Naive thymus-derived CD8-positive, alpha-beta T cell (primary cell): ENCODE data around the gene FAM228A. TPM values are rescaled to one million over a fixed set of nuclear protein-coding genes. Genes with fewer than 3 reads are reported as not detected.
A peak's percentile ranks its signal among the peaks of the same experiment; 100 is the strongest.
"Not testable (repeated sequence)": the region's sequence is repeated elsewhere in the genome, so short reads cannot be mapped to it uniquely, and the experiment has no call there.

Source experiments
- ATAC-seq, 2 donors: fragments of 150-1000 bp; cut with Tn5 transposase in 1 of 2; sonication (Bioruptor Pico), chemical (Tn5 transposase) in 1 of 2; 1 replicate in 1 of 2; 2 replicates in 1 of 2; pipeline ENCODE4 v1.10.0; 2021; ENCODE audit warnings: mild to moderate bottlenecking in 2 of 2, moderate library complexity in 2 of 2
- POLR2A ChIA-PET: fragments of 350-600 bp; sonication (Branson Sonifier 250); formaldehyde crosslinking; loops from one replicate; lab custom pipeline; 2021; ENCODE audit warnings: antibody characterized with exemption; lab: Charles Lee
- DNase-seq, 10 donors: peaks; one replicate each; pipeline versions ENCODE4 v3.0.0 to v3.0.0-alpha.2; 2020 to 2022
- H3K27ac Mint-ChIP-seq, 10 donors: one replicate each; pipeline ENCODE4 v1.8.0; 2020 to 2022; ENCODE audit warnings: mild to moderate bottlenecking in 10 of 10, mixed read lengths in 10 of 10, moderate library complexity in 4 of 10, inconsistent platforms in 1 of 10
- H3K27me3 Mint-ChIP-seq, 5 donors: one replicate each; pipeline ENCODE4 v1.8.0; 2021 to 2022; ENCODE audit warnings: mixed read lengths in 5 of 5
- H3K36me3 Mint-ChIP-seq, 3 donors: one replicate each; pipeline ENCODE4 v1.8.0; 2020 to 2022; ENCODE audit warnings: mixed read lengths in 3 of 3, mild to moderate bottlenecking in 2 of 3, inconsistent platforms in 1 of 3
- H3K4me1 Mint-ChIP-seq, 4 donors: one replicate each; pipeline ENCODE4 v1.8.0; 2021 to 2022; ENCODE audit warnings: mixed read lengths in 4 of 4
- H3K4me3 Mint-ChIP-seq, 10 donors: one replicate each; pipeline ENCODE4 v1.8.0; 2020 to 2022; ENCODE audit warnings: mild to moderate bottlenecking in 10 of 10, mixed read lengths in 10 of 10, moderate library complexity in 6 of 10, inconsistent platforms in 1 of 10
- H3K9me3 Mint-ChIP-seq, 9 donors: one replicate each; pipeline ENCODE4 v1.8.0; 2020 to 2022; ENCODE audit warnings: mixed read lengths in 9 of 9, mild to moderate bottlenecking in 3 of 9, inconsistent platforms in 1 of 9, moderate library complexity in 1 of 9
- polyA plus RNA-seq, 3 donors: library from polyadenylated mRNA; unstranded; fragments of 300-500 nt; fragmentation: Illumina TruSeq; gene quantifications; one replicate each; pipeline ENCODE4 v1.2.3, GENCODE V29; 2021
- total RNA-seq, 8 experiments: library from RNA in 2 of 8; stranded (reverse) in 2 of 8; gene quantifications; one replicate each; pipeline ENCODE4 v1.2.3 and lab custom pipeline; 2021 to 2026

FAM228A gene
- total RNA-seq (1 to 10 TPM in 1 of 2 experiments, under 1 TPM in 1; 0.26 to 1.2 TPM), polyA plus RNA-seq (under 1 TPM in 1 of 3 donors, not detected in 2; 0.14 TPM), total RNA-seq (lab: John Stamatoyannopoulos, UW) (0 to 0.52 (median 0) reads per million in 6 experiments)

DNA sequence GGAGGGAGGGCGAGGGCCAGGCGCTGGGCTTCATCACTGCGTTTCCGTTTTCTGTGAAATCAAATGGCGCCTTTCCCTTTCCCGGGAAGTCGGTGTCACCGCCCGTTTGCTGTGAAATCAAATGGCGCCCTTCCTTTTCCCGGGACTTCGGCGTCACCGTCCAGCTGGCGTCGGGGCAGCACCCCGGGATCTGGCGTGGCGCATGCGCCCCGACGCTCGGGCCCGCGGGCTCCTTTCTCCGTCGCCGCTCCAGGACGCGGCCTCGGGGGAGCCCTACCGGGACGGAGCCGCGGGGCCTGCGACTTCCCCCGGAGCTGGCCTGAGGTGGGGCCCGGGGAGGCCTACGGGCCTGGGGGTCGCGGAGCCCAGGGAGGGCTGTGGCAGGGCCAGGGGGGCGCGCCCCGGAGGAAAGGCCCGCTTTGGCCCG is at the start of gene FAM228A:
TSS of gene FAM228A (plus strand) at position 203 of the 427 bp plus-strand sequence. CDS start 428 bp downstream, outside the sequence.
- POLR2A ChIA-PET, result no interaction called here
- ATAC-seq, result no peak
- peak within 1 kb of the TSS in 1 of 10 donors; percentile 12 for H3K27ac Mint-ChIP-seq
- peaks cover 0 to 9% (median 6%) of the 10 kb centered on the region in 3 donors for H3K36me3 Mint-ChIP-seq
- H3K9me3 Mint-ChIP-seq, result peaks cover 0 to 2% (median 0%) of the 10 kb centered on the region in 9 donors
- no peak for DNase-seq
- H3K27me3 Mint-ChIP-seq, result peaks cover 2 to 16% (median 5%) of the 10 kb centered on the region in 5 donors
- H3K4me1 Mint-ChIP-seq, result no peaks in the 10 kb centered on the region
- no peak within 1 kb of the TSS for H3K4me3 Mint-ChIP-seq

GRCh38 chr2:24125956-24126355 is 48.9 kb upstream of the FAM228A start:
- POLR2A ChIA-PET, result no interaction called here
- ATAC-seq (no peak), DNase-seq (no peak)
- peaks cover 11 to 22% (median 14%) of the 10 kb centered on the region in 4 donors for H3K4me1 Mint-ChIP-seq
- H3K4me3 Mint-ChIP-seq, result peak overlapping the region in 3 of 10 donors; percentile 29 to 45 (median 31)
- H3K27me3 Mint-ChIP-seq, result no peaks in the 10 kb centered on the region
- H3K27ac Mint-ChIP-seq, result peak overlapping the region in 2 of 10 donors; percentile 43 to 63
- H3K36me3 Mint-ChIP-seq, result no peaks in the 10 kb centered on the region
- H3K9me3 Mint-ChIP-seq, result no peaks in the 10 kb centered on the region

DNA sequence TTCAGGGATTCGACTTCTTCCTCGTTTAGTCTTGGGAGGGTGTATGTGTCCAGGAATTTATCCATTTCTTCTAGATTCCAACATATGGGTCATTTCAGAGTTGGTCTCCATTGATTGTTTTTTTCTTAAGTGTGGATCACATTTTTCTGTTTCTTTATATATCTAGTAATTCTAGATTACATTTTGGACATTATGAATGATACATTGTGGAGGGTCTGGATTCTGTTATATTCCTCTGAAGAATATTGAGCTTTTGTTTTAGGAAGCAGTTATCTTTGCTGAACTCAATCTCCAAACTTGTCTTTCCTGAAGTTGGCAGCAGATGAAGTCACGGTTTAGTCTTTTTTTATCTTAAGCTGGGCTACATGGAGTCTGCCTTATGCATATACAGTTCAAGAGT is 42.3 kb upstream of the FAM228A start:
- no peak for ATAC-seq
- no peak for DNase-seq
- Mint-ChIP-seq H3K9me3 (peaks cover 0 to 15% (median 8%) of the 10 kb centered on the region in 9 donors), H3K27ac (no peak overlapping the region), H3K4me1 (peaks cover 0 to 6% (median 0%) of the 10 kb centered on the region in 4 donors), H3K4me3 (no peak overlapping the region), H3K27me3 (no peaks in the 10 kb centered on the region), H3K36me3 (peaks cover 0 to 9% (median 0%) of the 10 kb centered on the region in 3 donors)
- POLR2A ChIA-PET, result interaction anchor here (0.5 kb wide), 1 partner anchor 192 kb away, joined by 4 read pairs; the partner anchor contains the start of gene UBXN2A

DNA sequence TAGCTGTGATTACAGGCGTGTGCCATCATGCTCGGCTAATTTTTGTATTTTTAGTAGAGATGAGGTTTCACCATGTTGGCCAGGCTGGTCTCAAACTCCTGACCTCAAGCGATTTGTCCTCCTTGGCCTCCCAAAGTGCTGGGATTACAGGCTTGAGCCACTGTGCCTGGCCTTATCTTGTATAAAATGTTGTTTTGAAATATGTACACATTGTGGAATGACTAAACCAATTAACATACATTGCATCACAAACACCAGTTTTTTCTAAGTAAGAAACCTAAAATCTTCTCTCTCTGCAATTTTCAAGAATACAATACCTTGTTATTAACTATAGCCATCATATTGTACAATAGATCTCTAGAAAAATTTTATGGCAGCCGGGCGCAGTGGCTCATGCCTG is 34.5 kb upstream of the FAM228A start:
- H3K4me3 Mint-ChIP-seq, ATAC-seq, DNase-seq, H3K27ac Mint-ChIP-seq, POLR2A ChIA-PET, H3K27me3 Mint-ChIP-seq, H3K9me3 Mint-ChIP-seq, H3K4me1 Mint-ChIP-seq: not testable (repeated sequence)
- peaks cover 0 to 22% (median 7%) of the 10 kb centered on the region in 3 donors for H3K36me3 Mint-ChIP-seq

DNA sequence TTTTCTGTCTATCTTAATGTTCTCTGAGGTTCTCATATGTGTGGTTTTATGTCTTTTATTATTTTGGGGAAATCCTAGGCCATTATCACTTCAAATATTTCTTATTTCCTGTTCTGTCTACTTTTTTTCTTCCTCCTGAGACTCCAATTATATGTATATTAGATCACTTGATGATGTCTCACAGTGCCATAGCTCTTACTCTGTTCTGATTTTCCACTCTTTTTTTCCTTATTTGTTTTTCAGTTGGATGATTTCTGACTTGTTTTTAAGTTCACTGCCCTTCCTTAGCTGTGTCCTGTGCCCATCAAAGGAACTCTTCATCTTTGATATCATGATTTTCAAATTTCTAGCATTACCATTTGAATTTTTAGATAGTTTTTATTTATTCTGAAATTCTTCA is 27.5 kb upstream of the FAM228A start:
- DNase-seq (no peak), ATAC-seq (no peak)
- Mint-ChIP-seq H3K9me3 (peaks cover 7 to 37% (median 23%) of the 10 kb centered on the region in 9 donors), H3K4me3 (no peak overlapping the region), H3K27ac (no peak overlapping the region), H3K36me3 (peaks cover 34 to 60% (median 36%) of the 10 kb centered on the region in 3 donors), H3K27me3 (no peaks in the 10 kb centered on the region), H3K4me1 (no peaks in the 10 kb centered on the region)
- POLR2A ChIA-PET, result no interaction called here

- POLR2A ChIA-PET, result no interaction called here
- H3K27ac Mint-ChIP-seq, result peak overlapping the region in 2 of 10 donors; percentile 20 to 59
- ATAC-seq (no peak), DNase-seq (no peak)
- no peaks in the 10 kb centered on the region for H3K27me3 Mint-ChIP-seq
- H3K4me1 Mint-ChIP-seq, result no peaks in the 10 kb centered on the region
- H3K36me3 Mint-ChIP-seq, result peaks cover 23 to 45% (median 41%) of the 10 kb centered on the region in 3 donors
- no peak overlapping the region for H3K4me3 Mint-ChIP-seq
- H3K9me3 Mint-ChIP-seq, result peaks cover 2 to 20% (median 14%) of the 10 kb centered on the region in 9 donors
Measured at GRCh38 chr2:24152413-24153197, 22.2 kb upstream of the FAM228A start.

DNA sequence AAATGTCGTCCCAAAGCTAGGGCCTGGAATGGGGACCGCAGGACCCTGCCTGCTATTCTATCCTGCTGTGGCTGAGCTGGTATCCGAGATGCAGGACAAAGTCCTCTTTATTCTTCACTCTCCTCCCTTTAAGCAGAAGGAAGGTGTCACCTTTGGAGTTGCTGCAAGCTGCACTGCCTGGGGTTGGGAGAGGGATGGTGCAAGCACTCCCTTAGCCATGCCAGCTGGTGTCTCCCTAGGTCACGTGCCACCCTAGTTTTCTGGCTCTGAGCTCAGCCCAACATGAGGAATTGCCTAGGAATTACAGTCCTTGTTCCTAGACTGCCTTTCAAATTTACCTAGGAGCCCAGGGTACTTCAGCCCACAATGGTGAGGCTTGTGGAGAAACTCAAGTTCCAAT is 21.4 kb upstream of the FAM228A start:
- Mint-ChIP-seq H3K9me3 (peaks cover 2 to 13% (median 8%) of the 10 kb centered on the region in 9 donors), H3K4me3 (no peak overlapping the region), H3K27me3 (peaks cover 0 to 3% (median 0%) of the 10 kb centered on the region in 5 donors), H3K27ac (no peak overlapping the region), H3K36me3 (peaks cover 14 to 40% (median 39%) of the 10 kb centered on the region in 3 donors), H3K4me1 (no peaks in the 10 kb centered on the region)
- POLR2A ChIA-PET, result no interaction called here
- no peak for DNase-seq
- ATAC-seq, result no peak

DNA sequence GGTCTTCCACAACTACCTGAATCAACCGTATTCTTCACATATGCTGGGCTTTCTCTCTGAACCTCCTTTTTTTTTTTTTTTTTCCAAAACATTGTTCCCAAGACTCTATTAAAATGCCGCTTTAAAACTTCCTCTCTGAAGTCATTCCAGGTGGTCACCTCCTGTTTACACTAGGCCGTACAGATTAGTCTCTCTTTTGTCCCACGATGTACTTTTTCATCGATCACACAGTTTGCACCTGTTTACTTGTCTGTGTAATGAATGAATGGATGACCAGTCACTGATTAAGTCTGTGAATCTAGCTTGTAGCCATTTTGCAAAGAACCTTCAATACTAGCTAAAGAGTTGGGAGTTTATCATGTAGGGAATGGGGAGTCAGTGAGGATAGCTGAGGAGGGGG is 16.7 kb upstream of the FAM228A start:
- no peaks in the 10 kb centered on the region for H3K4me1 Mint-ChIP-seq
- peaks cover 0 to 3% (median 0%) of the 10 kb centered on the region in 5 donors for H3K27me3 Mint-ChIP-seq
- no peak overlapping the region for H3K4me3 Mint-ChIP-seq
- DNase-seq (no peak), ATAC-seq (no peak)
- no peak overlapping the region for H3K27ac Mint-ChIP-seq
- H3K9me3 Mint-ChIP-seq, result peaks cover 0 to 9% (median 0%) of the 10 kb centered on the region in 9 donors
- H3K36me3 Mint-ChIP-seq, result peaks cover 5 to 33% (median 33%) of the 10 kb centered on the region in 3 donors
- POLR2A ChIA-PET, result interaction anchor here (0.5 kb wide), 1 partner anchor 28 kb away, joined by 3 read pairs; no protein-coding TSS in a partner anchor

GRCh38 chr2:24159708-24160107 is 15.1 kb upstream of the FAM228A start:
- Mint-ChIP-seq H3K27ac (no peak overlapping the region), H3K9me3 (peaks cover 0 to 9% (median 0%) of the 10 kb centered on the region in 9 donors), H3K4me1 (peaks cover 0 to 3% (median under 1%) of the 10 kb centered on the region in 4 donors), H3K4me3 (no peak overlapping the region), H3K27me3 (peaks cover 0 to 3% (median 0%) of the 10 kb centered on the region in 5 donors), H3K36me3 (peaks cover 5 to 33% (median 30%) of the 10 kb centered on the region in 3 donors)
- POLR2A ChIA-PET, result no interaction called here
- no peak for DNase-seq
- no peak for ATAC-seq

DNA sequence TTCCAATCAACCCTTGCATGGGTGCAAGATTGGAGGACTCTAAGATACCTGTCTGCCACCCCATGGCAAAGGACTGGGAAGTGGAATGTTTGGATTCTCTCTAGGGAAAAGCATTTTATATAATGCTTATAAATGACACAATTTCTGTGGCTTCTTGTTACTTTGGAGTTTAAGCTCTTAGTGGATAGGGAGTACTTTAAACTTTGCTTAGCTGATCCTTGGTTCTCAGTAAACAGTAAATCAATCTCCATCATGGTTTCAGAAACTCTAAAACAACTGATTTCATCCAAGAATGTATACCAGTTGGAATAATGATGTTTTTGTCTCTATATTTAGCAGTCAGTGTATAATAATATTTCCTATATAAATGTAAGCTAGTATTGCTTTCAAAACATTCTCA is 14.1 kb upstream of the FAM228A start:
- ATAC-seq, result no peak
- POLR2A ChIA-PET, result no interaction called here
- peaks cover 5 to 33% (median 28%) of the 10 kb centered on the region in 3 donors for H3K36me3 Mint-ChIP-seq

DNA sequence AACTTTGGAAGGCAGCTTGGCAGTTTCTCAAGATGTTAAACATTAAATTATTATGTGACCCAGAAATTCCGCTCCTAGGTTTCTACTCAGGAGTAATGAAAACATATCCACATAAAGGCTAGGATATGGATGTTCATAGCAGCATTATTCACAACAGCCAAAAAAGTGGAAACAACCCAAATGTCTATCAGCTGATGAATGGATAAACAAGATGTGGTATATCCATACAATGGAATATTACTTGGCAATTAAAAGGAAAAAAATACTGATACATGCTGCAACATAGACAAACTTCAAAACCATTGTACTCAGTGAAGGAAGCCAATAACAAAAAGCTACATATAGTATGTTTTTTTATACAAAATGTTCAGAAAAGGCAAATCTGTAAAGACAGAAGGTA is 12.4 kb upstream of the FAM228A start:
- Mint-ChIP-seq H3K27ac (no peak overlapping the region), H3K9me3 (peaks cover 0 to 9% (median 0%) of the 10 kb centered on the region in 9 donors), H3K4me1 (peaks cover 0 to 3% (median 2%) of the 10 kb centered on the region in 4 donors), H3K4me3 (no peak overlapping the region), H3K27me3 (peaks cover 0 to 3% (median 0%) of the 10 kb centered on the region in 5 donors), H3K36me3 (peaks cover 5 to 24% (median 23%) of the 10 kb centered on the region in 3 donors)
- ATAC-seq, result no peak
- POLR2A ChIA-PET, result interaction anchor here (0.6 kb wide), 1 partner anchor 44 kb away, joined by 3 read pairs; no protein-coding TSS in a partner anchor
- no peak for DNase-seq

More for the DNA sequence above, 14.1 kb upstream of the FAM228A start:
- H3K4me1 Mint-ChIP-seq, result peaks cover 0 to 3% (median 2%) of the 10 kb centered on the region in 4 donors
- H3K27ac Mint-ChIP-seq, result no peak overlapping the region
- no peak overlapping the region for H3K4me3 Mint-ChIP-seq
- no peak for DNase-seq
- H3K27me3 Mint-ChIP-seq, result peaks cover 0 to 3% (median 0%) of the 10 kb centered on the region in 5 donors
- peaks cover 0 to 9% (median 0%) of the 10 kb centered on the region in 9 donors for H3K9me3 Mint-ChIP-seq

DNA sequence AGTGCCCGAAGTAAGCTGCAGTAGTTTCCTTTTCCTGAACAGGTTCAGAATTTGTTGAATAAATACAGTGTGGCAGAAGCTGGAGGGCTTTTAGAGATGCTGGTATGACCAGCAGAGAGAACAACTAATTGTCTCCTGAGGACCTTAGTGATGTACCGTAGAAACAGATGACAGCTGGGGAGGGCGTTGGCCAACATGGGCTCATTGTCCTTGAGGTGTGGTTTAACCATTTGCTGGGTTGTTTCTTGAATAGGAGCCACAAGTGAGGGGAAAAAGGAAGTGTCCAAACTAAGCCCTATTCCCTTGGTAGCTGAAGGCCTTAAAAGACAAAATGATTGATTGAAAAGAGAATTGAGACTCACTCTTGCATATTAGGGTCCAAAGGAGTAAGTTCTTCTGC is 11.7 kb upstream of the FAM228A start:
- peaks cover 0 to 3% (median 0%) of the 10 kb centered on the region in 5 donors for H3K27me3 Mint-ChIP-seq
- H3K4me3 Mint-ChIP-seq, result no peak overlapping the region
- H3K36me3 Mint-ChIP-seq, result peaks cover 5 to 28% (median 22%) of the 10 kb centered on the region in 3 donors
- H3K9me3 Mint-ChIP-seq, result peaks cover 0 to 9% (median 0%) of the 10 kb centered on the region in 9 donors
- peaks cover 0 to 3% (median 2%) of the 10 kb centered on the region in 4 donors for H3K4me1 Mint-ChIP-seq
- no peak overlapping the region for H3K27ac Mint-ChIP-seq
- POLR2A ChIA-PET, result interaction anchor here (0.6 kb wide), 1 partner anchor 45 kb away, joined by 3 read pairs; no protein-coding TSS in a partner anchor
- DNase-seq (no peak), ATAC-seq (no peak)
